Endodermal cell (in vitro differentiated cells): ENCODE data around the gene TATDN3. TPM values are rescaled to one million over a fixed set of nuclear protein-coding genes. Genes with fewer than 3 reads are reported as not detected.
"Not testable (repeated sequence)": the region's sequence is repeated elsewhere in the genome, so short reads cannot be mapped to it uniquely, and the experiment has no call there.

ENCODE experiments used
- DNase-seq: peaks from one replicate; pipeline ENCODE4 v3.0.0-alpha.2; 2017
- H3K27ac ChIP-seq: 2 replicates; pipeline ENCODE4 v1.5.1; 2013; ENCODE audit warnings: mild to moderate bottlenecking, low read depth, low read length, moderate library complexity
- H3K27me3 ChIP-seq: 2 replicates; pipeline ENCODE4 v1.6.1; 2013; ENCODE audit warnings: mild to moderate bottlenecking, low read length, moderate library complexity; ENCODE audit not compliant: insufficient read depth, control insufficient read depth, poor library complexity, severe bottlenecking
- H3K36me3 ChIP-seq: 2 replicates; pipeline ENCODE4 v1.7.0; 2013; ENCODE audit warnings: mild to moderate bottlenecking, low read length, moderate library complexity; ENCODE audit not compliant: control insufficient read depth, insufficient read depth
- H3K4me1 ChIP-seq: one replicate; pipeline ENCODE4 v1.7.0; 2013; ENCODE audit warnings: low read length; ENCODE audit not compliant: control insufficient read depth, insufficient read depth
- H3K4me3 ChIP-seq: 2 replicates; pipeline ENCODE4 v1.5.1; 2013; ENCODE audit warnings: mild to moderate bottlenecking, low read length, moderate library complexity
- H3K9ac ChIP-seq: 2 replicates; pipeline ENCODE4 v1.6.1; 2013; ENCODE audit warnings: mild to moderate bottlenecking, low read length, moderate library complexity; ENCODE audit not compliant: poor library complexity, severe bottlenecking; ENCODE audit errors: extremely low read depth
- H3K9me3 ChIP-seq: 2 replicates; pipeline ENCODE4 v1.6.1; 2013; ENCODE audit warnings: mild to moderate bottlenecking, low read length, moderate library complexity; ENCODE audit not compliant: control insufficient read depth
- H3K27ac Mint-ChIP-seq: 2 replicates; pipeline ENCODE4 v1.8.0; 2020; ENCODE audit warnings: mixed read lengths
- H3K27me3 Mint-ChIP-seq: 2 replicates; pipeline ENCODE4 v1.8.0; 2021; ENCODE audit warnings: mild to moderate bottlenecking, mixed read lengths; ENCODE audit not compliant: insufficient read depth
- H3K36me3 Mint-ChIP-seq: 2 replicates; pipeline ENCODE4 v1.8.0; 2020; ENCODE audit warnings: low read depth, mixed read lengths
- H3K4me1 Mint-ChIP-seq: 2 replicates; pipeline ENCODE4 v1.8.0; 2020; ENCODE audit warnings: mixed read lengths
- H3K4me3 Mint-ChIP-seq: 2 replicates; pipeline ENCODE4 v1.8.0; 2020; ENCODE audit warnings: mild to moderate bottlenecking, moderate library complexity, mixed read lengths
- H3K9me3 Mint-ChIP-seq: 2 replicates; pipeline ENCODE4 v1.8.0; 2020; ENCODE audit warnings: mild to moderate bottlenecking, mixed read lengths
- WGBS, 2 experiments: methylation state at CpG; one replicate each; pipeline versions ENCODE4 v1.1.5 to v1.1.7; 2013; ENCODE audit warnings: missing lambda C conversion rate in 2 of 2, mixed read lengths in 1 of 2; ENCODE audit not compliant: insufficient coverage in 1 of 2, insufficient read length in 1 of 2; 5-methylcytosine and 5-hydroxymethylcytosine counted together
- total RNA-seq, 2 donors: library from RNA; stranded (reverse); fragmentation: NEBNext Ultra II Directional in 1 of 2; extraction: Animal tissue kit (Norgen Biotek cat#: 25700) in 1 of 2; gene quantifications; 2 replicates in 1 of 2; 3 replicates in 1 of 2; pipeline ENCODE4 v1.2.1, GENCODE V29; 2021
- TF ChIP-seq, protein P1 (sequence below): fragments of 200-600 bp; sonication (generic); conservative IDR thresholded peaks from 2 replicates; pipeline ENCODE4 v1.5.0; 2021; ENCODE audit warnings: antibody characterized with exemption, mild to moderate bottlenecking

Gene TATDN3
- total RNA-seq, 2 donors from 2014 or later = 14.9 to 26.3 TPM

DNA sequence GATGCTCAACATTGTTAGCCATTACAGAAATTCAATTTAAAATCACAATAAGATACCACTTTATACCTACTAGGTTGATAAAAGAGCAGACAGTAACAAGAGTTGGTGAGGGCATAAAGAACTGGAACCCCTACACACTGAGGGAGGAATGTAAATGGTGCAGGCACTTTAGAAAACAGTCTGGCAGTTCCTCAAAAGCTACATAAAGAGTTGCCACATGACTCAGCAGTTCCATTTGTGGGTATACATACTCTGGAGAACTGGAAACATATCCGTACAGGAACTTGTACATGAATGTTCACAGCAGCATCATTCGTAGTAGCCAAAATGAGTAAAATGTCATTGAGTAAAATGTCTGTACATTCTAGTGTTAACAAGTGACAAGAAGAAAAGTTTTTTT, 17.1 kb upstream of the TATDN3 start:
- Histone ChIP-seq H3K27ac (no peak overlapping the region), H3K4me1 (no peaks in the 10 kb centered on the region), H3K36me3 (peaks cover 64% of the 10 kb centered on the region), H3K27me3 (no peaks in the 10 kb centered on the region), H3K9me3 (peaks cover 37% of the 10 kb centered on the region), H3K4me3 (no peak overlapping the region), H3K9ac (no peak overlapping the region)
- Mint-ChIP-seq H3K27ac (no peak overlapping the region), H3K36me3 (peaks cover 73% of the 10 kb centered on the region), H3K27me3 (no peaks in the 10 kb centered on the region), H3K9me3 (peaks cover 30% of the 10 kb centered on the region), H3K4me1 (no peaks in the 10 kb centered on the region), H3K4me3 (no peak overlapping the region)
- TF ChIP-seq, protein P1, sequence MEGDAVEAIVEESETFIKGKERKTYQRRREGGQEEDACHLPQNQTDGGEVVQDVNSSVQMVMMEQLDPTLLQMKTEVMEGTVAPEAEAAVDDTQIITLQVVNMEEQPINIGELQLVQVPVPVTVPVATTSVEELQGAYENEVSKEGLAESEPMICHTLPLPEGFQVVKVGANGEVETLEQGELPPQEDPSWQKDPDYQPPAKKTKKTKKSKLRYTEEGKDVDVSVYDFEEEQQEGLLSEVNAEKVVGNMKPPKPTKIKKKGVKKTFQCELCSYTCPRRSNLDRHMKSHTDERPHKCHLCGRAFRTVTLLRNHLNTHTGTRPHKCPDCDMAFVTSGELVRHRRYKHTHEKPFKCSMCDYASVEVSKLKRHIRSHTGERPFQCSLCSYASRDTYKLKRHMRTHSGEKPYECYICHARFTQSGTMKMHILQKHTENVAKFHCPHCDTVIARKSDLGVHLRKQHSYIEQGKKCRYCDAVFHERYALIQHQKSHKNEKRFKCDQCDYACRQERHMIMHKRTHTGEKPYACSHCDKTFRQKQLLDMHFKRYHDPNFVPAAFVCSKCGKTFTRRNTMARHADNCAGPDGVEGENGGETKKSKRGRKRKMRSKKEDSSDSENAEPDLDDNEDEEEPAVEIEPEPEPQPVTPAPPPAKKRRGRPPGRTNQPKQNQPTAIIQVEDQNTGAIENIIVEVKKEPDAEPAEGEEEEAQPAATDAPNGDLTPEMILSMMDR = no peak
- WGBS, 2 experiments = 92 to 98% methylated on average over 2 of the region's 2 CpGs
- no peak for DNase-seq

DNA sequence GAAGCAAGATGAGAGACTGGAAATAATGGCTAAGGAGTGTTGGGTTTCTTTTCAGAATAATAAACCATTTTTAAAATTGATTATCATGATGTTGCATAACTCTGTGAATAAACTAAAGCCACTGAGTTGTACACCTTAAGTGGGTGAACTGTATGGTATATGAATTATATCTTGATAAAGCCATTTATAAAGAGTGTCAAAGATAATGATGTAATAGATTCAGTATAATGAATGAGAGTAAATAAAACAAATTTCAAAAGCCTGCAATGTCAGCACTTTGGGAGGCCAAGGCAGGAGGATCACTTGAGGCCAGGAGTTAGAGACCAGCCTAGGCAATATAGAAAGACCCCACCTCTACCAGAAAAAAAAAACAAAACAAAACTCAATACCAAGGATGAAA, 16.5 kb upstream of the TATDN3 start:
- TF ChIP-seq, protein P1 = no peak
- H3K9me3 Mint-ChIP-seq = peaks cover 24% of the 10 kb centered on the region
- no peaks in the 10 kb centered on the region for H3K4me1 ChIP-seq
- no peaks in the 10 kb centered on the region for H3K4me1 Mint-ChIP-seq
- H3K27me3 ChIP-seq = no peaks in the 10 kb centered on the region
- H3K9ac ChIP-seq = no peak overlapping the region
- H3K36me3 ChIP-seq = peaks cover 61% of the 10 kb centered on the region
- no peaks in the 10 kb centered on the region for H3K27me3 Mint-ChIP-seq
- H3K4me3 Mint-ChIP-seq = no peak overlapping the region
- H3K9me3 ChIP-seq = peaks cover 31% of the 10 kb centered on the region
- H3K27ac Mint-ChIP-seq = no peak overlapping the region
- DNase-seq = no peak
- H3K36me3 Mint-ChIP-seq = peaks cover 67% of the 10 kb centered on the region
- no peak overlapping the region for H3K4me3 ChIP-seq
- no peak overlapping the region for H3K27ac ChIP-seq

DNA sequence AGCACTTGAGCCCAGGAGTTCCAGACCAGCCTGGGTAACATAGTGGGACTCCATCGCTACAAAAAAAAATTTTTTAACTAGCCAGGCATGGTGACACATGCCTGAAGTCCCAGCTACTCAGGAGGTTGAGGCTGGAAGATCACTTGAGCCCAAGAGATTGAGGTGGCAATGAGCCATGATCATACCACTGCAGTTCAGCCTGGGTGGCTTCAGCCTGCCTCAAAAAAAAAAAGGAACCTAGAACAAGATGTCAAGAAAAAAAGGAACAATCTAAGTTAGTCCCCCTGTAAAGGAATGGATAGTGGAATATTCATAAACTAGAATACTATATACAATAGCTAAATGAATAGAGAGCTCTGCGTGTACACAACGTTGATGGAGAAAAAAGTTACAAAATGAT, 14.5 kb upstream of the TATDN3 start:
- H3K4me1 Mint-ChIP-seq = no peaks in the 10 kb centered on the region
- WGBS, 2 experiments = 93 to 100% methylated on average over 1 of the region's 3 CpGs
- H3K4me3 Mint-ChIP-seq = no peak overlapping the region

DNA sequence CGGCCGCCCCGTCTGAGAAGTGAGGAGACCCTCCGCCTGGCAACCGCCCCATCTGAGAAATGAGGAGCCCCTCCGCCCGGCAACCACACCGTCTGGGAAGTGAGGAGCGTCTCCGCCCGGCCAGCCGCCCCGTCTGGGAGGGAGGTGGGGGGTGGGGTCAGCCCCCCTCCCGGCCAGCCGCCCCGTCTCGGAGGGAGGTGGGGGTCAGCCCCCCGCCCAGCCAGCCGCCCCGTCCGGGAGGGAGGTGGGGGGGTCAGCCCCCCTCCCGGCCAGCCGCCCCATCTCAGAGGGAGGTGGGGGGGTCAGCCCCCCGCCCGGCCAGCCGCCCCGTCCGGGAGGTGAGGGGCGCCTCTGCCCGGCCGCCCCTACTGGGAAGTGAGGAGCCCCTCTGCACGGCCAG, 12.6 kb upstream of the TATDN3 start:
- Mint-ChIP-seq H3K36me3 (peaks cover 68% of the 10 kb centered on the region), H3K9me3 (peaks cover 21% of the 10 kb centered on the region)
- H3K4me3 ChIP-seq, H3K4me1 ChIP-seq, H3K27me3 ChIP-seq, H3K4me1 Mint-ChIP-seq, H3K27ac ChIP-seq, H3K27me3 Mint-ChIP-seq, DNase-seq, H3K4me3 Mint-ChIP-seq, H3K9ac ChIP-seq, H3K27ac Mint-ChIP-seq: not testable (repeated sequence)
- H3K9me3 ChIP-seq = peaks cover 27% of the 10 kb centered on the region
- peaks cover 74% of the 10 kb centered on the region for H3K36me3 ChIP-seq
- 95% methylated on average over 12 of the region's 32 CpGs; no CpG with 5 or more reads in 1 of the 2 experiments for WGBS, 2 experiments

More for the DNA sequence above, 14.5 kb upstream of the TATDN3 start:
- Mint-ChIP-seq H3K36me3 (peaks cover 65% of the 10 kb centered on the region), H3K27me3 (no peaks in the 10 kb centered on the region), H3K9me3 (peaks cover 21% of the 10 kb centered on the region), H3K27ac (no peak overlapping the region)
- H3K4me1 ChIP-seq = no peaks in the 10 kb centered on the region
- H3K9me3 ChIP-seq = peaks cover 33% of the 10 kb centered on the region
- no peaks in the 10 kb centered on the region for H3K27me3 ChIP-seq
- H3K4me3 ChIP-seq = no peak overlapping the region
- peaks cover 71% of the 10 kb centered on the region for H3K36me3 ChIP-seq
- DNase-seq = no peak
- H3K9ac ChIP-seq = no peak overlapping the region
- H3K27ac ChIP-seq = no peak overlapping the region
- TF ChIP-seq, protein P1 = no peak
